OCI-LY7 (cell line): ENCODE measurements around the gene AFF3.

ENCODE experiments used
- CTCF ChIP-seq: fragments of 200-600 bp; sonication (generic); conservative IDR thresholded peaks from 2 replicates; pipeline ENCODE4 v1.5.1; 2014; ENCODE audit warnings: mild to moderate bottlenecking, antibody characterized with exemption, low read length, moderate library complexity, mixed read lengths
- EZH2phosphoT487 ChIP-seq: fragments of 200-600 bp; sonication (generic); IDR thresholded peaks from 2 replicates; pipeline ENCODE4 v1.6.1; 2018; ENCODE audit warnings: low read depth, borderline replicate concordance, mild to moderate bottlenecking, mixed run types, antibody characterized with exemption, low read length, moderate library complexity, mixed read lengths

GRCh38 chr2:99509387-99509786 lies 633.0 kb downstream of the AFF3 start:
- TF ChIP-seq CTCF (no peak), EZH2phosphoT487 (no peak)
